Loucy (cell line): ENCODE results near the gene C1QL2.

ENCODE experiments used
- H2AFZ ChIP-seq: fragments of 200-600 bp; sonication (generic); 2 replicates; pipeline ENCODE4 v1.6.0; 2016; ENCODE audit warnings: antibody characterized with exemption, mild to moderate bottlenecking, low read length, moderate library complexity
- H3F3A ChIP-seq: fragments of 200-600 bp; 2 replicates; pipeline ENCODE4 v1.6.0; 2016; ENCODE audit warnings: antibody characterized with exemption, low read depth, mild to moderate bottlenecking
- H3K27me3 ChIP-seq: fragments of 200-600 bp; sonication (generic); 2 replicates; pipeline ENCODE4 v1.6.1; 2014; ENCODE audit warnings: low read length, mild to moderate bottlenecking; ENCODE audit not compliant: insufficient read depth, poor library complexity, severe bottlenecking
- H3K36me3 ChIP-seq: fragments of 200-600 bp; sonication (generic); 2 replicates; pipeline ENCODE4 v1.6.1; 2016; ENCODE audit warnings: low read length; ENCODE audit not compliant: insufficient read depth
- H3K4me1 ChIP-seq: fragments of 200-600 bp; sonication (generic); 2 replicates; pipeline ENCODE4 v1.5.1; 2014; ENCODE audit warnings: low read length, mild to moderate bottlenecking; ENCODE audit not compliant: insufficient read depth, poor library complexity, severe bottlenecking
- H3K4me2 ChIP-seq: fragments of 200-600 bp; sonication (generic); 2 replicates; pipeline ENCODE4 v1.6.0; 2014; ENCODE audit warnings: antibody characterized with exemption, low read length, low read depth, mild to moderate bottlenecking; ENCODE audit not compliant: poor library complexity, severe bottlenecking
- H3K4me3 ChIP-seq: fragments of 200-600 bp; sonication (generic); 2 replicates; pipeline ENCODE4 v1.5.1; 2014; ENCODE audit warnings: low read length, mild to moderate bottlenecking, mixed read lengths; ENCODE audit not compliant: poor library complexity, severe bottlenecking
- H3K79me2 ChIP-seq: fragments of 200-600 bp; sonication (generic); 2 replicates; pipeline ENCODE4 v1.6.1; 2014; ENCODE audit warnings: low read length; ENCODE audit not compliant: insufficient read depth
- H3K9ac ChIP-seq: fragments of 200-600 bp; sonication (generic); 2 replicates; pipeline ENCODE4 v1.6.0; 2014; ENCODE audit warnings: mild to moderate bottlenecking, low read depth, low read length, moderate library complexity; ENCODE audit not compliant: poor library complexity, severe bottlenecking
- H3K9me2 ChIP-seq: fragments of 200-600 bp; sonication (generic); replicated peaks from 2 replicates; pipeline ENCODE4 v1.6.1; 2016; ENCODE audit warnings: low read depth, low read length, mixed read lengths
- H3K9me3 ChIP-seq: fragments of 200-600 bp; sonication (generic); 2 replicates; pipeline ENCODE4 v1.6.1; 2014; ENCODE audit warnings: mild to moderate bottlenecking, antibody characterized with exemption, low read length, low read depth; ENCODE audit not compliant: insufficient read depth
- H4K20me1 ChIP-seq: fragments of 200-600 bp; sonication (generic); 2 replicates; pipeline ENCODE4 v1.6.0; 2014; ENCODE audit warnings: antibody characterized with exemption, low read length, mild to moderate bottlenecking; ENCODE audit not compliant: insufficient read depth, poor library complexity, severe bottlenecking
- CTCF ChIP-seq: fragments of 200-600 bp; sonication (generic); conservative IDR thresholded peaks from 2 replicates; pipeline ENCODE4 v1.5.1; 2014; ENCODE audit warnings: mild to moderate bottlenecking, antibody characterized with exemption, low read length
- EZH2phosphoT487 ChIP-seq: fragments of 200-600 bp; IDR thresholded peaks from 2 replicates; pipeline ENCODE4 v1.6.1; 2018; ENCODE audit warnings: antibody characterized with exemption, mild to moderate bottlenecking, moderate library complexity, borderline replicate concordance

C1QL2 gene

DNA sequence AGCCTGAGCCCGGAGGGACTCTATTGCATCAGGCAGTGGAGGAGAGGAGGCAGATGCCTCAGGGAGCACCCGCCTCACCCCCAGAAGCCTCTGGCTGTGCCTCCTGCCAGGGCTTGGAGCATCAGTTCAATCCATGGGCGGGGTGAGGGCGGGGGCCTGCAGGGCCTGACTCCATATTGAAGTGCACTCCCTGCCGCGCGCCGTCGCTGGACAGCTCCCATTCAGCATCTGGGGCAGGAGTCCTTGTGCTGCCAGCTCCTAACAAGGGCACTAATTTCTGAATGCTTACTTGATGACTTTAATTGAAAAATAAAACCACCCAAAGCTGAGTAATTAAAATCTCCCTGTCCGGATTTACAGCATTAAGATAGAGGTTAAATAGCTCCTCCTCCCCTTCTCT lies 23.8 kb downstream of the C1QL2 start:
- Histone ChIP-seq H3K9me2 (no peaks in the 10 kb centered on the region), H3K4me3 (no peak overlapping the region), H3K4me1 (no peaks in the 10 kb centered on the region), H3K9ac (no peak overlapping the region), H3K36me3 (no peaks in the 10 kb centered on the region), H3K79me2 (no peaks in the 10 kb centered on the region), H4K20me1 (no peaks in the 10 kb centered on the region), H3K27me3 (no peaks in the 10 kb centered on the region), H3K4me2 (no peak overlapping the region), H2AFZ (no peak overlapping the region), H3K9me3 (no peaks in the 10 kb centered on the region), H3F3A (no peaks in the 10 kb centered on the region)
- no peak for TF ChIP-seq CTCF
- no peak for TF ChIP-seq EZH2phosphoT487

DNA sequence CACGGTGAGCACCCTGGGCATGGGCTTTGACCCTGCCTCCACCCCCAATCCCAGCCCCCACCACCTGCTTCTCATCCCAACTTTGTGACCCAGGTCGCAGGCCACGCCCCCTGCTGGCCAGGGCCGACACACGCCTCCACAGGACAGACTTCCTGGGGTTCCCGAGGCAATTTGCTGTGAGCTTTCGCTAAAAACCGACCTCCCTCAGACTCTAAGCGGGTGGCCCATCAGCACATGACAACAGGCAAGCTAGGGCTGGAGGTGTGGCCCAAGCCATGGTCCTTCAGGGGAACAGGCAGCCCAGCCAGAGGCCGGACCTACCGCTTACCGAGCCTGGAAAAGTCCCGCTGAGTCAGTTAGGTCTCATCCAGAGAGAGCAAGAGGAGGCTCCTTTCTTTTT lies 31.9 kb downstream of the C1QL2 start:
- H3K4me3 ChIP-seq = no peak overlapping the region

DNA sequence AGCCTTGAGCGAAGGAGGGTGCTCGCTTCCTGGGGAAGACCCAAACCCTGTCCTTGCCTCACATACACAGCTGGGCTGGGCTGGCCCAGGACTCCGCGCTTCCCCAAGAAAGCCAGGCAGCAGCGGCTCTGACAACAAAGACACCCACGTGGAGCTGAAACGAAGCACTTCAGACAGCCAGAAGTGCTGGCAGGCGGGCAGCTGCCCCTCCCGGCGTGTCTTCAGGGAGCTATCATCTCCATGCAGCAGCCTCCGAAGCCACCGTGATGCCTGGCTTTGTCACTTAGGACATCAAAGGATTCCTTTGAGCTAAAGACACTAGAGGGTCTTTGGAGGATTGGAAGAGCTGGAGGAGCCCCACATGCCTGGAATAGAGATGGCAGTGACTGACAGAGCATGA lies 35.2 kb downstream of the C1QL2 start:
- H3K79me2 ChIP-seq = no peaks in the 10 kb centered on the region
- no peak overlapping the region for H3K4me2 ChIP-seq
- no peak overlapping the region for H3K4me3 ChIP-seq
- no peaks in the 10 kb centered on the region for H3K36me3 ChIP-seq
- no peaks in the 10 kb centered on the region for H3K4me1 ChIP-seq
- no peaks in the 10 kb centered on the region for H3K9me3 ChIP-seq
- no peaks in the 10 kb centered on the region for H3F3A ChIP-seq
- no peak for TF ChIP-seq EZH2phosphoT487
- H3K9me2 ChIP-seq = no peaks in the 10 kb centered on the region
- H2AFZ ChIP-seq = no peak overlapping the region
- no peaks in the 10 kb centered on the region for H3K27me3 ChIP-seq
- no peak overlapping the region for H3K9ac ChIP-seq
- H4K20me1 ChIP-seq = no peaks in the 10 kb centered on the region

More for the DNA sequence above, 31.9 kb downstream of the C1QL2 start:
- Histone ChIP-seq H3K4me2 (no peak overlapping the region), H3K4me1 (no peaks in the 10 kb centered on the region), H3K9ac (no peak overlapping the region), H3K9me2 (no peaks in the 10 kb centered on the region), H2AFZ (no peak overlapping the region), H3K36me3 (no peaks in the 10 kb centered on the region), H3K79me2 (no peaks in the 10 kb centered on the region), H3F3A (no peaks in the 10 kb centered on the region), H3K27me3 (no peaks in the 10 kb centered on the region), H3K9me3 (no peaks in the 10 kb centered on the region), H4K20me1 (no peaks in the 10 kb centered on the region)
- TF ChIP-seq CTCF (peak; percentile 64), EZH2phosphoT487 (no peak)

DNA sequence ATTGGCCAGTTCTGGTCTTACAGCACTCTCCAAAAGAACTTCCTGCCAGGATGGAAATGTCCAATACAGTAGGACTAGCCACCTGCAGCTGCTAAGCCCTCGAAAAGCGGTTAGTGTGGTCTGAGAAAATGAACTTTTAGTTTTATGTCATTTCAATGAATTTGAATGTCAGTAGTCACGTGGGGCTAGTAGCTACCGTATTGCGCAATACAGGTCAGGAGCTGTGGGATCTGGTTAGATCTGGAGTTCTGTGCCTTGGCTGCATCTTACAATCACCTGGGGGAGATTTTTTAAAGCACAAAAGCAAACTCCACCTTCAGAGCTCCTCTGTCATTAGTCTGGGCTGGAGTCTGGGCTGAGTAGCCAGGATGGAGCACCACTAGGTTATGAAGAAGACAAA lies 35.9 kb downstream of the C1QL2 start:
- Histone ChIP-seq H3K36me3 (no peaks in the 10 kb centered on the region), H3F3A (no peaks in the 10 kb centered on the region), H2AFZ (no peak overlapping the region), H3K27me3 (no peaks in the 10 kb centered on the region), H3K9me3 (no peaks in the 10 kb centered on the region), H3K4me1 (no peaks in the 10 kb centered on the region), H3K4me3 (no peak overlapping the region), H4K20me1 (no peaks in the 10 kb centered on the region), H3K4me2 (no peak overlapping the region), H3K9me2 (no peaks in the 10 kb centered on the region), H3K9ac (no peak overlapping the region), H3K79me2 (no peaks in the 10 kb centered on the region)
- TF ChIP-seq EZH2phosphoT487 (no peak), CTCF (no peak)
